Prostate gland (tissue), 2 donors: ENCODE data around the gene ARHGAP44.

Source experiments
- POLR2A ChIP-seq: fragments of 450-650 bp; IDR thresholded peaks from one replicate; pipeline ENCODE4 v1.6.1; 2016; ENCODE audit warnings: antibody characterized with exemption, mild to moderate bottlenecking
- POLR2AphosphoS5 ChIP-seq: sonication (generic); formaldehyde crosslinking; IDR thresholded peaks from one replicate; pipeline ENCODE4 v1.6.1; 2017; ENCODE audit warnings: antibody characterized with exemption
- TF ChIP-seq, protein P1 (sequence below), 4 experiments: fragments of 200-600 bp in 2 of 4; fragments of 450-650 bp in 2 of 4; sonication (generic) in 2 of 4; IDR thresholded peaks; 1 replicate in 3 of 4; 2 replicates in 1 of 4; pipeline ENCODE4 v1.5.1; 2016 to 2019; ENCODE audit warnings: antibody characterized with exemption in 4 of 4, mild to moderate bottlenecking in 2 of 4, moderate library complexity in 2 of 4

DNA sequence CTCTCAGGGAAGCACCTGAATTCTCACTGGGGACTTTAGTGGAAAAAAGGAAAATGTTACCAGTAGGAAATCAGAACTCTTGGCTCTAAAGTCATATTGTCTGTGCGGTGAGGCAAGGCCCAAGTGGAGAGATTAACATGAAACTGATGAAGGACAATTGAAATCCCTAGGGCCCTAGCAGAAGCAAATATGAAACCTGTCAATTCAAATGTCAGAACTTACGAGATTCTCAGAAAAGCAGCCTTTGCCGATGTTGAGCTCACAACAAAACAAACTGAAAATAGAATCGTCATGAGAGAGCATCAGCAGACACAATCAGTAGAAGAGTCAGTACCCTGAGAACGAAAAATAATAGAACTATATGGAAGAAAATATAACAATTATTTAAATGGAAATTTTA, 119.7 kb downstream of the ARHGAP44 start:
- TF ChIP-seq, protein P1, sequence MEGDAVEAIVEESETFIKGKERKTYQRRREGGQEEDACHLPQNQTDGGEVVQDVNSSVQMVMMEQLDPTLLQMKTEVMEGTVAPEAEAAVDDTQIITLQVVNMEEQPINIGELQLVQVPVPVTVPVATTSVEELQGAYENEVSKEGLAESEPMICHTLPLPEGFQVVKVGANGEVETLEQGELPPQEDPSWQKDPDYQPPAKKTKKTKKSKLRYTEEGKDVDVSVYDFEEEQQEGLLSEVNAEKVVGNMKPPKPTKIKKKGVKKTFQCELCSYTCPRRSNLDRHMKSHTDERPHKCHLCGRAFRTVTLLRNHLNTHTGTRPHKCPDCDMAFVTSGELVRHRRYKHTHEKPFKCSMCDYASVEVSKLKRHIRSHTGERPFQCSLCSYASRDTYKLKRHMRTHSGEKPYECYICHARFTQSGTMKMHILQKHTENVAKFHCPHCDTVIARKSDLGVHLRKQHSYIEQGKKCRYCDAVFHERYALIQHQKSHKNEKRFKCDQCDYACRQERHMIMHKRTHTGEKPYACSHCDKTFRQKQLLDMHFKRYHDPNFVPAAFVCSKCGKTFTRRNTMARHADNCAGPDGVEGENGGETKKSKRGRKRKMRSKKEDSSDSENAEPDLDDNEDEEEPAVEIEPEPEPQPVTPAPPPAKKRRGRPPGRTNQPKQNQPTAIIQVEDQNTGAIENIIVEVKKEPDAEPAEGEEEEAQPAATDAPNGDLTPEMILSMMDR (IDR thresholded peaks at IDR 0.05) = no peak
- TF ChIP-seq POLR2AphosphoS5 (no peak), POLR2A (no peak)
